H1 (cell line): ENCODE data around the gene ASAP3. TPM values are rescaled to one million over a fixed set of nuclear protein-coding genes. Genes with fewer than 3 reads are reported as not detected.

ENCODE experiments used
- CTCF ChIA-PET: fragments of 300-600 bp; sonication (Branson Sonifier 250); formaldehyde crosslinking; loops from one replicate; lab custom pipeline; 2021; ENCODE audit not compliant: partially characterized antibody; lab: Charles Lee
- POLR2A ChIA-PET: fragments of 300-600 bp; sonication (Branson Sonifier 250); formaldehyde crosslinking; loops from one replicate; lab custom pipeline; 2021; ENCODE audit warnings: inconsistent platforms; ENCODE audit not compliant: partially characterized antibody; lab: Charles Lee
- DNase-seq, 2 experiments: peaks; one replicate each; pipeline versions ENCODE4 v3.0.0 to v3.0.0-alpha.2; 2010 to 2022; ENCODE audit warnings: low spot score in 2 of 2, low read depth in 1 of 2, mixed read lengths in 1 of 2
- FAIRE-seq: peaks from 2 replicates; lab custom pipeline; 2011; peaks lifted over from hg19 to GRCh38; lab: Jason Lieb, UNC
- H2AFZ ChIP-seq: 2 replicates; pipeline ENCODE4 v1.8.1; 2012; ENCODE audit warnings: low read length, inconsistent platforms
- H2AK5ac ChIP-seq: 2 replicates; pipeline ENCODE4 v1.6.1; 2013; ENCODE audit warnings: low read depth, low read length
- H2BK120ac ChIP-seq: replicated peaks from 2 replicates; pipeline ENCODE3; 2013; ENCODE audit warnings: low read depth, low read length, inconsistent platforms
- H2BK12ac ChIP-seq: 2 replicates; pipeline ENCODE4 v1.6.1; 2013; ENCODE audit warnings: low read depth, low read length
- H2BK15ac ChIP-seq: 2 replicates; pipeline ENCODE4 v1.6.1; 2013; ENCODE audit warnings: low read length
- H2BK20ac ChIP-seq: 2 replicates; pipeline ENCODE4 v1.6.1; 2013; ENCODE audit warnings: low read length
- H2BK5ac ChIP-seq: 2 replicates; pipeline ENCODE4 v1.6.1; 2013; ENCODE audit warnings: low read depth, low read length
- H3K14ac ChIP-seq: 2 replicates; pipeline ENCODE4 v1.6.1; 2013; ENCODE audit warnings: inconsistent platforms; ENCODE audit not compliant: insufficient read length
- H3K18ac ChIP-seq: 2 replicates; pipeline ENCODE4 v1.6.1; 2013; ENCODE audit warnings: low read length; ENCODE audit errors: extremely low read depth
- H3K23ac ChIP-seq: 2 replicates; pipeline ENCODE4 v1.6.1; 2013; ENCODE audit warnings: inconsistent platforms; ENCODE audit not compliant: insufficient read length
- H3K23me2 ChIP-seq: 2 replicates; pipeline ENCODE4 v1.6.1; 2013; ENCODE audit warnings: low read depth, low read length
- H3K27ac ChIP-seq: 2 replicates; pipeline ENCODE4 v1.6.1; 2011; ENCODE audit warnings: low read depth, low read length, inconsistent platforms
- H3K27me3 ChIP-seq, 4 experiments: replicated peaks in 1 of 4; 1 replicate in 1 of 4; 2 replicates in 3 of 4; pipeline versions ENCODE4 v1.6.1 to v1.8.1; 2011 to 2013; ENCODE audit warnings: low read length in 3 of 4, mild to moderate bottlenecking in 3 of 4, inconsistent platforms in 2 of 4, mixed read lengths in 2 of 4, moderate library complexity in 1 of 4; ENCODE audit not compliant: control insufficient read depth in 3 of 4, insufficient read depth in 3 of 4; ENCODE audit errors: extremely low read depth in 1 of 4
- H3K36me3 ChIP-seq, 4 experiments: 2 replicates each; pipeline versions ENCODE4 v1.6.1 to v1.8.1; 2011 to 2013; ENCODE audit warnings: mild to moderate bottlenecking in 4 of 4, low read length in 3 of 4, moderate library complexity in 2 of 4, control low read depth in 1 of 4, inconsistent platforms in 1 of 4; ENCODE audit not compliant: insufficient read depth in 4 of 4, control insufficient read depth in 2 of 4
- H3K4ac ChIP-seq: replicated peaks from 2 replicates; pipeline ENCODE3; 2013; ENCODE audit warnings: low read length, low read depth, mixed read lengths, inconsistent platforms; ENCODE audit not compliant: insufficient read length
- H3K4me1 ChIP-seq, 4 experiments: replicated peaks in 1 of 4; 1 replicate in 1 of 4; 2 replicates in 3 of 4; pipeline versions ENCODE4 v1.6.1 to v1.8.1; 2011 to 2013; ENCODE audit warnings: low read length in 3 of 4, inconsistent platforms in 2 of 4, mixed read lengths in 1 of 4; ENCODE audit not compliant: insufficient read depth in 4 of 4, control insufficient read depth in 3 of 4
- H3K4me2 ChIP-seq, 2 experiments: 2 replicates each; pipeline versions ENCODE4 v1.6.1 to v1.8.1; 2011 to 2013; ENCODE audit warnings: low read depth in 2 of 2, low read length in 2 of 2, control low read depth in 1 of 2, inconsistent platforms in 1 of 2, mild to moderate bottlenecking in 1 of 2; ENCODE audit not compliant: insufficient read depth in 1 of 2
- H3K4me3 ChIP-seq, 4 experiments: fragments of 200-600, 300-600 bp in 1 of 4; sonication (generic), shearing (Covaris generic), sonication (Bioruptor Twin) in 1 of 4; 2 replicates each; pipeline versions ENCODE4 v1.5.1 to v1.8.1; 2011 to 2016; ENCODE audit warnings: low read length in 4 of 4, low read depth in 3 of 4, control low read depth in 2 of 4, inconsistent platforms in 2 of 4, mild to moderate bottlenecking in 2 of 4, mixed read lengths in 1 of 4, moderate library complexity in 1 of 4; ENCODE audit not compliant: insufficient read depth in 2 of 4; ENCODE audit errors: extremely low read depth in 1 of 4
- H3K56ac ChIP-seq: replicated peaks from 2 replicates; pipeline ENCODE3; 2013; ENCODE audit warnings: low read depth, mild to moderate bottlenecking, mixed read lengths, low read length, inconsistent platforms; ENCODE audit not compliant: insufficient read length
- H3K79me1 ChIP-seq: 2 replicates; pipeline ENCODE4 v1.6.1; 2013; ENCODE audit warnings: low read depth, low read length, control low read depth
- H3K79me2 ChIP-seq, 2 experiments: 2 replicates each; pipeline versions ENCODE4 v1.6.1 to v1.8.1; 2012 to 2013; ENCODE audit warnings: low read length in 2 of 2, mild to moderate bottlenecking in 2 of 2, inconsistent platforms in 1 of 2; ENCODE audit not compliant: insufficient read depth in 2 of 2, control insufficient read depth in 1 of 2
- H3K9ac ChIP-seq, 4 experiments: replicated peaks in 1 of 4; 1 replicate in 1 of 4; 2 replicates in 3 of 4; pipeline versions ENCODE4 v1.6.1 to v1.8.1; 2011 to 2013; ENCODE audit warnings: low read depth in 3 of 4, low read length in 3 of 4, control low read depth in 2 of 4, mild to moderate bottlenecking in 2 of 4, moderate library complexity in 2 of 4, inconsistent platforms in 1 of 4; ENCODE audit errors: extremely low read depth in 1 of 4
- H3K9me3 ChIP-seq, 2 experiments: 2 replicates each; pipeline versions ENCODE4 v1.6.1 to v1.8.1; 2012 to 2013; ENCODE audit warnings: mild to moderate bottlenecking in 2 of 2, moderate library complexity in 2 of 2, control low read depth in 1 of 2, inconsistent platforms in 1 of 2, low read depth in 1 of 2, low read length in 1 of 2, mixed read lengths in 1 of 2; ENCODE audit not compliant: insufficient read depth in 2 of 2
- H4K20me1 ChIP-seq, 2 experiments: replicated peaks in 1 of 2; 2 replicates each; pipeline versions ENCODE3 to v1.8.1; 2011 to 2013; ENCODE audit warnings: inconsistent platforms in 2 of 2, low read length in 2 of 2, mild to moderate bottlenecking in 1 of 2; ENCODE audit not compliant: insufficient read depth in 2 of 2, control insufficient read depth in 1 of 2
- H4K5ac ChIP-seq: 2 replicates; pipeline ENCODE4 v1.6.1; 2013; ENCODE audit warnings: low read length, low read depth, mixed read lengths, inconsistent platforms; ENCODE audit not compliant: insufficient read length
- H4K8ac ChIP-seq: 2 replicates; pipeline ENCODE4 v1.8.0; 2013; ENCODE audit warnings: mild to moderate bottlenecking, moderate library complexity, low read length, inconsistent platforms; ENCODE audit not compliant: insufficient read depth; ENCODE audit errors: extremely low read depth
- H4K91ac ChIP-seq: replicated peaks from 2 replicates; pipeline ENCODE3; 2013; ENCODE audit warnings: low read length, mixed read lengths, inconsistent platforms; ENCODE audit not compliant: insufficient read length
- CTCF ChIP-seq, 3 experiments: IDR thresholded peaks; 1 replicate in 2 of 3; 2 replicates in 1 of 3; pipeline versions ENCODE4 v1.5.1 to v1.6.1; 2011; ENCODE audit warnings: low read length in 3 of 3, mild to moderate bottlenecking in 3 of 3, inconsistent platforms in 2 of 3, low read depth in 1 of 3, moderate library complexity in 1 of 3; ENCODE audit not compliant: insufficient read depth in 1 of 3; ENCODE audit errors: control extremely low read depth in 1 of 3
- EP300 ChIP-seq, 2 experiments: IDR thresholded peaks; 1 replicate in 1 of 2; 2 replicates in 1 of 2; pipeline ENCODE4 v1.6.1; 2011 to 2012; ENCODE audit warnings: low read depth in 2 of 2, low read length in 2 of 2, mild to moderate bottlenecking in 2 of 2, borderline replicate concordance in 1 of 2, inconsistent platforms in 1 of 2, moderate library complexity in 1 of 2
- KDM5A ChIP-seq: fragments of 200-600 bp; IDR thresholded peaks from 2 replicates; pipeline ENCODE4 v1.7.1; 2012; ENCODE audit warnings: mild to moderate bottlenecking, low read length, inconsistent platforms, mixed read lengths
- WGBS, 2 experiments: shearing (Covaris generic) in 1 of 2; methylation state at CpG; one replicate each; pipeline versions ENCODE4 v1.1.6 to v1.1.7; 2013 to 2015; ENCODE audit warnings: low lambda C conversion rate in 2 of 2, mixed read lengths in 2 of 2, inconsistent platforms in 1 of 2, low coverage in 1 of 2, missing lambda C conversion rate in 1 of 2; ENCODE audit not compliant: insufficient replicate concordance in 2 of 2, insufficient coverage in 1 of 2, insufficient read length in 1 of 2; ENCODE audit errors: extremely low coverage in 1 of 2, missing lambda C conversion rate in 1 of 2; 5-methylcytosine and 5-hydroxymethylcytosine counted together
- polyA plus RNA-seq, 7 experiments: library from polyadenylated mRNA; depleted of rRNA in 3 of 7; stranded (reverse) in 5 of 7; unstranded in 2 of 7; fragments of >200 nt in 5 of 7; fragments of 200-250 nt in 2 of 7; gene quantifications; 1 replicate in 5 of 7; 2 replicates in 1 of 7; 4 replicates in 1 of 7; pipeline versions ENCODE4 v1.2.1 to v1.2.3, GENCODE V29; 2011 to 2013; ENCODE audit warnings: missing spikeins in 2 of 7, mixed read lengths in 2 of 7
- total RNA-seq: library from RNA; stranded (reverse); fragmentation: NEBNext Ultra II Directional; extraction: Animal tissue kit (Norgen Biotek cat#: 25700); gene quantifications from 2 replicates; pipeline ENCODE4 v1.2.1, GENCODE V29; 2021

ASAP3 gene
- total and polyA plus RNA-seq, 2 of the 8 experiments (the other 6 are each of a cell fraction or from before 2014, with no cell fraction given): 53.1 to 58.0 TPM

DNA sequence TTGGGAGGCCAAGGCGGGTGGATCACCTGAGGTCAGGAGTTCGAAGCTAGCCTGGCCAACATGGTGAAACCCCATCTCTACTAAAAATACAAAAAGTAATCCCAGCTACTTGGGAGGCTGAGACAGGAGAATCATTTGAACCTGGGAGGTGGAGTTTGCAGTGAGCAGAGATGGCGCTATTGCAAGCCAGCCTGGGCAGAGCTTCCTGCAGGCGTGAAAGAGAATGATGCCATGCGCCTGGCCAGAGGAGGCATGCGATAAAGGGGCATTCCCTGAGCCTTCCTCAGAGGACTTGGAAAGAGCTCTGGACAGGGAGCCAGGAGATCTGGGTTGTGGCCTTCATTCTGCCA lies 43.9 kb upstream of the ASAP3 start:
- Histone ChIP-seq H3K18ac (no peak overlapping the region), H3K9ac (no peak overlapping the region), H2BK20ac (no peak overlapping the region), H3K56ac (no peak overlapping the region), H3K27ac (no peak overlapping the region), H4K91ac (no peak overlapping the region), H3K4ac (no peak overlapping the region), H3K14ac (no peak overlapping the region), H3K23ac (no peak overlapping the region), H4K8ac (no peak overlapping the region), H3K4me2 (no peak overlapping the region), H2BK120ac (no peak overlapping the region), H3K79me1 (peaks cover 2% of the 10 kb centered on the region; the same call in 1 of the 2 replicates), H3K23me2 (peaks cover 8% of the 10 kb centered on the region; the same call in 1 of the 2 replicates), H2BK12ac (no peak overlapping the region), H3K27me3 (peaks cover 3 to 25% (median 17%) of the 10 kb centered on the region in 4 experiments), H2BK15ac (no peak overlapping the region), H3K9me3 (no peaks in the 10 kb centered on the region), H2AFZ (no peak overlapping the region), H3K36me3 (no peaks in the 10 kb centered on the region), H3K4me1 (peaks cover 9 to 25% (median 15%) of the 10 kb centered on the region in 4 experiments), H4K20me1 (peaks cover 3 to 10% of the 10 kb centered on the region in 2 experiments), H2BK5ac (no peak overlapping the region), H3K79me2 (peaks cover 0 to 3% of the 10 kb centered on the region in 2 experiments; a peak in 1 of 4 replicates), H2AK5ac (no peak overlapping the region), H3K4me3 (no peak overlapping the region), H4K5ac (no peak overlapping the region)
- ChIA-PET POLR2A (interaction anchor here (0.7 to 1.5 kb wide), 7 partner anchors 10 to 183 kb away, joined by 3 to 7 read pairs (median 4); partner anchors contain the start of genes HNRNPR and RPL11), CTCF (interaction anchor here (1.0 to 16.2 kb wide), 11 partner anchors 8 to 142 kb away, joined by 3 to 230 read pairs (median 6); no protein-coding TSS in a partner anchor)
- no peak for TF ChIP-seq KDM5A
- no peak for TF ChIP-seq EP300 (IDR thresholded peaks at IDR 0.05; ENCODE audit: borderline replicate concordance in 1 of 2, low read depth in 2 of 2, low read length in 2 of 2)
- TF ChIP-seq CTCF (IDR thresholded peaks at IDR 0.05; ENCODE audit: control extremely low read depth in 1 of 3, insufficient read depth in 1 of 3, low read depth in 1 of 3, low read length in 3 of 3): peak in 1 of 3 experiments; percentile 18; a peak in 1 of 4 replicates
- no peak for FAIRE-seq
- WGBS, 2 experiments: 86% methylated on average over 6 of the region's 6 CpGs; no CpG with 5 or more reads in 1 of the 2 experiments
- no peak for DNase-seq
